Stimulated activated CD4-positive, alpha-beta T cell treated with anti-CD3 and anti-CD28 coated beads, Interleukin-4, amount 100 ng/mL, for 24 hours (primary cell): ENCODE measurements around the gene RELL1.

Experiments
- DNase-seq: peaks from one replicate; pipeline ENCODE4 v3.0.0-alpha.2; 2020

Gene RELL1

GRCh38 chr4:37664696-37665095 lies 21.5 kb downstream of the RELL1 start:
- no peak for DNase-seq

GRCh38 chr4:37663552-37663951 lies 22.6 kb downstream of the RELL1 start:
- no peak for DNase-seq

GRCh38 chr4:37662861-37663390 lies 23.2 kb downstream of the RELL1 start:
- no peak for DNase-seq

- DNase-seq = no peak
Observed at GRCh38 chr4:37662251-37662650, 23.9 kb downstream of the RELL1 start.

GRCh38 chr4:37661772-37662171 lies 24.4 kb downstream of the RELL1 start:
- DNase-seq = no peak

- DNase-seq = no peak
Observed at GRCh38 chr4:37659696-37660095, 26.5 kb downstream of the RELL1 start.

GRCh38 chr4:37656649-37657048 lies 29.5 kb downstream of the RELL1 start:
- no peak for DNase-seq

GRCh38 chr4:37653601-37654000 lies 32.6 kb downstream of the RELL1 start:
- DNase-seq = no peak

- DNase-seq = no peak
Observed at GRCh38 chr4:37652747-37653527, 33.2 kb downstream of the RELL1 start.

- DNase-seq = no peak
Observed at GRCh38 chr4:37651781-37652377, 34.3 kb downstream of the RELL1 start.

- DNase-seq = no peak
Observed at GRCh38 chr4:37650481-37650880, 35.7 kb downstream of the RELL1 start.

GRCh38 chr4:37649268-37649667 lies 36.9 kb downstream of the RELL1 start:
- DNase-seq = no peak

- no peak for DNase-seq
Observed at GRCh38 chr4:37648084-37648817, 37.9 kb downstream of the RELL1 start.

- no peak for DNase-seq
Observed at GRCh38 chr4:37646247-37646646, 39.9 kb downstream of the RELL1 start.

- DNase-seq = no peak
Observed at GRCh38 chr4:37645736-37646135, 40.4 kb downstream of the RELL1 start.

GRCh38 chr4:37644962-37645361 lies 41.2 kb downstream of the RELL1 start:
- no peak for DNase-seq

- no peak for DNase-seq
Observed at GRCh38 chr4:37641886-37642849, 44.0 kb downstream of the RELL1 start.

GRCh38 chr4:37641352-37641751 lies 44.8 kb downstream of the RELL1 start:
- DNase-seq = no peak

- DNase-seq = no peak
Observed at GRCh38 chr4:37639551-37640285, 46.5 kb downstream of the RELL1 start.

- no peak for DNase-seq
Observed at GRCh38 chr4:37635155-37635554, 51.0 kb downstream of the RELL1 start.

- DNase-seq = no peak
Observed at GRCh38 chr4:37634180-37634579, 52.0 kb downstream of the RELL1 start.

GRCh38 chr4:37632836-37633235 lies 53.3 kb downstream of the RELL1 start:
- no peak for DNase-seq
